ENCODE measurements around the gene GALNT17.

GRCh38 chr7:71687286-71687685 lies 555.3 kb downstream of the GALNT17 start:
- TF ChIP-seq CTCF (conservative IDR thresholded peaks at IDR 0.05; ENCODE audit: low read depth, low read length) (no peak), EZH2 (IDR thresholded peaks at IDR 0.05; ENCODE audit: borderline replicate concordance, low read depth, low read length, poor library complexity, severe bottlenecking) (no peak)

All from A673 (cell line).